Kidney tubule cell (primary cell): ENCODE results near the gene CYTH4.
A peak's percentile ranks its signal among the peaks of the same experiment; 100 is the strongest.

ENCODE experiments used
- DNase-seq: peaks from one replicate; pipeline ENCODE4 v3.0.0-alpha.2; 2018; ENCODE audit warnings: low spot score

The CYTH4 gene

DNA sequence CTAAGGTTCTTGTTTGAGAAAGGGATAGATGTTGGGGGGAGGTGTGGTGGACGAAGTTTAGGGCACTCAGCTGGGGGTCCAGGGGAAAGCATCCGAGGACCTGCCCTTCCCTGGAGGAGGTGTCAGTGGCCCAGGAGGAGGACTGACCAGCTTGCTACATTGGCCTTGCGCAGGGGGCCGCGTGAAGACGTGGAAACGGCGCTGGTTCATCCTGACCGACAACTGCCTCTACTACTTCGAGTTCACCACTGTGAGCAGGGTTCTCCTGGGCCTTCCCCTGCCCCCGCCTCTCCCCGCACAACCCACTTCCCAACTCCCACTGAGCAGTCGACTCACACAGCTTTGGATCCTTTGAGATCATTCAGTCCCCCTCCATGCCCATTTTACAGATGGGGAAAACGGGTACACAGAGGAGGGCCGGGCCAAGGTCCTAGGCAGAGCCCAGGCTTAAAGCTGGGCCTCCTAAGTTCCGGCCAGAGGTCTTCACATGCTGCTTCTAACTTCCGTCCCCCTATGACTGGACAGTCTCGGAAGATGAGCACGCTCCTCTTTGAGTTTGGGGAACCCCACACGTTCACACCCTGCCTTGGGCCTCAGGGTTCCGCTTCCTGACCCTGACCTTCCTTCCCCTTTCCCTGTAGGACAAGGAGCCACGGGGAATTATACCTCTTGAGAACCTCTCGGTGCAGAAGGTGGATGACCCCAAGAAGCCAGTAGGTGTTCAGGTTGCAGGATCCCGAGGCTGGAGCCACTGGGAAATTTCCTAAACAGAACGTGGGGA, 28.7 kb downstream of the CYTH4 start:
- DNase-seq: no peak

DNA sequence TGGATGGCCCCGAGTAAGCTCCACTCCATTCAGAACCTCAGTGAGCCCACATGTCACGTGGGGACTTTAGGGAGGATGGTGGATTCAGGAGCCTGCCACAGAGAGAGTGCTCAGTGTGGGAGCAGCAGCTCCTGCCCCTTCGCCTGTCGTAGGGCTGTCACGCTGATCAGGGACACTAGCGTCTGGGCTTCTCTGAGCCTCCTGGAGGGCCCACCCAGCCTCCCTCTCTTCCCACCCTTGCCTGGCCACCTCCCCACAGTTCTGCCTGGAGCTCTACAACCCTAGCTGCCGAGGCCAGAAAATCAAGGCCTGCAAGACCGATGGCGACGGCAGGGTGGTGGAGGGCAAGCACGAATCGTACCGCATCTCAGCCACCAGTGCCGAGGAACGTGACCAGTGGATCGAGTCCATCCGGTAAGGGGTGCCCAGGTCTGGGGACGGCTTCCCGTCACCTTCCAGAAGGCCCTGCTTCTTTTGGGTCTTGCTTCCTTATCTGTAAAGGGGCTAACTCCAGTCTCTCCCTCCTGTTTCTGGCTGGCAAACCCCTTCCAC, 29.5 kb downstream of the CYTH4 start:
- DNase-seq: no peak

GRCh38 chr22:37312549-37313183, 30.4 kb downstream of the CYTH4 start:
- no peak for DNase-seq

DNA sequence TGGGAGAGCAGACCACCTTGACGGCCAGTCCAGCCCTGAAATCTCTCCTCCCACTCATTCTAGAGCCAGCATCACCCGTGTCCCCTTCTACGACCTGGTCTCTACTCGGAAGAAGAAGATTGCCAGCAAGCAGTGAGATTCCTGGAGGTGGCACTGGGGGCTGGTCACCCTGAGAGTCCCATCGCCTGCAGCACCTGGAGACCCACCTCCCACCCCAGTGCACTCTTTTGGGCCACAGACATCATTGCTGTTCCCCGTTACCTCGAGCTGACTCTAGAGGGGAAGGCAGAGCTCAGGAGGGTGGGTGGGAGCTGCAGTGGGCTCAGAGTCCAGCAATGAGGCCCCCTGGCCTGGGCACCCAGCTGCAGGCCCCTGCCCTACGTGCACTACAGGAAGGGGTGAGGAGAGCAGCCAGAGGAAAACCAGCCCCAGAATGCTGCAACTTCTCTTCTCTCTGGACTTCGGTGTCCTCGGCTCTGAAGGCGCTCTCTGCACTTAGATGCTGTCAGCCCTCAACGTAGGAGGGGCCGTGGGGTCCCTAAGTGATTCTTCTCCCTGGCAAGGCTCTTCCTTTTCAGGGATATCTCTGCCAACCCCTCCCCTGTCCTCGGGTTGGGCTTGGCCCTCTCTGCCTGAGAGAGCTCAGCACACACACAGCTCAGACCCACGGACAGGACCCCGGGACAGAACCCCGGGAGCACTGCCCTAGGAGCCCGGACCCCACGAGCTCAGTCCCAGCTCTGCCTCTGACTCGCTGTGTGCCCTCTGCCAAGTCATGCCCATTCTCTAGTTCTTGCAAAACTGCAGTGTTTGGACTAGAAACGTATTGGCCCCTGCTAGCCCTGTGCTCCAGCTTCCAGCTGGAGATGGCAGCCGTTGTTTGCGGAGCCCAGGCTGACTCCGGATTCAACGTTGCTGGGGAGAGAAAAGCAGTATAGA, 31.3 kb downstream of the CYTH4 start:
- DNase-seq: no peak

DNA sequence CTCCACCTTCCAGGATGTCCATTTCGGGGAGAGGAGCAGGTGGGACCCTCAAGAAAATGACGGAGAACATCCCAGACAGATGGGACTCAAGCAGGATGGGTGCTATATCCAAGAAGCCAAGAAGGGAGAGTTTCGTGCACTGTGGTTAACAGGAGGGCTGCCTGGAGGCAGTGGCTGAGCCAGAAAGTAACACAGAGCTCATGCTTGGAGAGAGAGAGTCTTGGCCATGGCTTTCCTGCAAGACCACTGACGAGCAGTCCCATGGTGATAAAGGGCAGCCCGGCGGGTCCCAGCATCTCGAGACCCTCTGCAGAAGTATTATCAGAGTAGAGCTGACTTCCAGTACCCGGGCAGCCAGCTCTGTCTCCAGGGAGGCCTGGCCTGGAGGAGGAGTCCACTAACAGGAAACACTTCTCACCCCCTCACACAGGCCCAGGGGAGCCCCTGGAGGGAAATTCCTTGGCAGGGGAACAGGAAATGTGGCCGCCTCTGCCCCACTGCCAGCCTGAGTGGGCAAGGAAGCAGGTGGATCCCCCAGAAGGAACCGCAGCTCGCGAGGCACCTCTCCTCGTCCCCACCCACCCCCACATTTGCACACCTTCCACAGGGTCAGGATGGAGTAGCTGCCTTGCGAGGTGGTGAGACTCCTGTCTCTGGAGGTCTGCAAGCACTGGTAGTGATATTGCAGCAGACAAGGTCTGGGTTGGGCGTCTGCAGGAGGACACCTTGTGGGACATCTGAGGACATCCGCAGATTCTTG, 32.2 kb downstream of the CYTH4 start:
- peak; percentile 37 for DNase-seq

DNA sequence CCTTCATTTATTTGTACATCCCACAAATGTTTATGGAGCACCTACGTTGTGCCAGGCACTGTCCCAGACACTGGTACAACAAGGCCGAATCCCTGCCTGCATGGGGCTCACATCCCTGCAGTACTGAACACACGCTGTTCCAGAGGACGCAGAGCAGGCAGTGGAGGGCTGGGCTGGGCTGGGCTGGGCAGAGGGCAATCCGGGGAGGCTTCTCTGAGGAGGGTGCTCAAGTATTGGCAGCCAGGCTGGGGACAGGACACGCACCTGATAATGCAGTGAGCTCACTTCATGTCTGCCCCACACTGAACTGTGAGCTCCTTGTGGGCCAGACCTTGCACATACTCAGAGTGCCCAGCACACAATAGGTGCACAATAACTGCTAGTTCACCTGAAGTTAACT, 34.1 kb downstream of the CYTH4 start:
- DNase-seq: no peak

GRCh38 chr22:37316875-37317371, 34.6 kb downstream of the CYTH4 start:
- peak; percentile 94 for DNase-seq

GRCh38 chr22:37317698-37318210, 35.4 kb downstream of the CYTH4 start:
- DNase-seq: no peak

GRCh38 chr22:37318364-37319109, 36.2 kb downstream of the CYTH4 start:
- DNase-seq: no peak

GRCh38 chr22:37319469-37319868, 37.2 kb downstream of the CYTH4 start:
- no peak for DNase-seq

GRCh38 chr22:37320726-37321677, 38.7 kb downstream of the CYTH4 start:
- DNase-seq: no peak

GRCh38 chr22:37324340-37325038, 42.2 kb downstream of the CYTH4 start:
- no peak for DNase-seq

- DNase-seq: no peak
These were observed 42.7 kb downstream of the CYTH4 start for GRCh38 chr22:37325039-37325395.

GRCh38 chr22:37326726-37327125, 44.4 kb downstream of the CYTH4 start:
- no peak for DNase-seq

DNA sequence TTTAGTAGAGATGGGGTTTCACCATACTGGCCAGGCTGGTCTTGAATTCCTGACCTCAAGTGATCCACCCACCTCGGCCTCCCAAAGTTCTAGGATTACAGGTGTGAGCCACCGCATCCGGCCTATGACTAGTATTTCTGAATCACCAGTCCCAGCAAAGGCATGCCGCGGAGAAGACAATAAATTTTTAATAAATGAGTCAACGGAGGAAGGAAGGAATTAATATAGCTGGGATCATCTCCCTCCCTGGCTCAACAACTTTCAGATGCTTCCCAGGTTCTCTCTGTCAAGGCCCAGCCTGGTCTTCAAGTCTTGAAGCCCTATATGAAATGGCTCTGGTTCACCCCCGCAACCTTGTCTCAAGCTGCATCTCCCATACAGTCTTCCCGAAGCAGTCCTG, 45.7 kb downstream of the CYTH4 start:
- DNase-seq: peak; percentile 93

DNA sequence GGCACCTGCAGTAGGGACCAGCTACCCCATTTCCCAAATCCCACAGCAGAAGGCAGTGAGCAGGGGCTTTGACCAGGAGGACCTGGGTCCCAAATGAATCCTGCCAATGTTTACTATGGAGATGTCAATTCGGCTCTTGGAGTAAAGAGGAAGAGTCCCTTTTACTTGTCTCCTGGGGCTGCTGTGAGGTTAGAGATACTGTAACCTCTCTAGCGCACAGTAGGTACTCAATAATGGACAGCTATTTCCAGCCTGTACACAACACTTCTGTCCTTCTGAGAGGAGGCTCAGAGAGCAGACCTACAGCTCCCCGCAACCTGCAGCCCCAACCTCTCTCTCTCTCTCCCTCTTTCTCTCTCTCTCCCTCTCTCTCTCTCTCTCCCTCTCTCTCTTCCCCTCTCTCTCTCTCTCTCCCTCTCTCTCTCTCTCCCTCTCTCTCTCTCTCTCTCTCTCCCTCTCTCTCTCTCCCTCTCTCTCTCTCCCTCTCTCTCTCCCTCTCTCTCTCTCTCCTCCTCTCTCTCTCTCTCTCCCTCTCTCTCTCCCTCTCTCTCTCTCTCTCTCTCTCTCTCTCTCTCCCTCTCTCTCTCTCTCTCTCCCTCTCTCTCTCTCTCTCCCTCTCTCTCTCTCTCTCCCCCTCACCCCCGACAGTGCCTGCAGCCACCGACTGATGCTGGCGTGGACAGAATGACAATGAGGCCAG, 46.4 kb downstream of the CYTH4 start:
- peak; percentile 11 for DNase-seq

DNA sequence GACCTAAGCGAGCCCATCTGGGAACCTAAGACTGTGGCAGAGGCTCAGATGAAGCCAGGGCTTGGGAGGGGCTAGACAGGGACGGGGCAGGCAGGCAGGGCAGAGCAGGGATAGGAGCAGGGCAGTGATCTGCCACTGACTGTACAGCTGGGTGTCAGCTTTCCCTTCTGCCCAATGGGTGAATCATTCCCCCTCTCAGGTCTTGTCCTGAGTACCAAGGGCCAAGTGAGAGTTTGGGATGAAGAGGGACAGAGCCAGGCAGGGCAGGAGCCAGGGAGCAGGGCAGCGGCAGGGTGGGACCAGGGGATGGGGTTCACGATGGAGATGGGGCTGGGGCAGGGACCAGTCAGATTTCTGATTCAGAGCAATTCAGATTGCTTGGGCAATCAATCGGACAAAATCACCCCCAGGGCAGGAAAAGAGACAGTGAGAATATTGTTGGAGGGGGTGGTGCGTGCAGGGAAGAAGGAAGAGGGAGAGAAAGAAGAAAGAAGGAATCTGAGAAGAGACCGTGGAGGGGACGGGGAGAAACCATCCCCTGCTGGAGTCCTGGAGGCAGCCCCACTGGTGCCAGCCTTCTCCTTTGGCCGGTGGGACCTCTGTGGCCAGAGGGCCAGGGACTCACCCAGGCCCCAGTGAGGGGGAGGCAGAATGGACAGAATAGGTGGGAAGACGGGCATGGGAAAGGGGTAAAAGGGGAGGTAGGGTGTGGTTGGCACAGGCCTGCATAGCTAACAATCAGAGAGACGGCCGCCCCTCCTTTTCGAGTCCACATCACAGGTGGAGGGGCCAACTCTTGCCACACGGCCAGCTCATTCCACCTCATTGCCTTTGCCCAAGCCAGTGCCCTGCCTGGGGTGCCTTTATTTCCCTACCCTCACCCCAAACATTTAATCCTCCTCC, 47.2 kb downstream of the CYTH4 start:
- peak; percentile 84 for DNase-seq
